ENCODE data around the gene ROCK1. TPM values are rescaled to one million over a fixed set of nuclear protein-coding genes. Genes with fewer than 3 reads are reported as not detected.

The ROCK1 gene
- total and polyA plus RNA-seq, 2 experiments from 2014 or later: 27.3 to 27.7 TPM

- no peaks in the 10 kb centered on the region for H3K9me3 ChIP-seq (ENCODE audit: low read depth)
- no peaks in the 10 kb centered on the region for H3K27me3 ChIP-seq
- no peak overlapping the region for H3K4me3 ChIP-seq
- no peak for DNase-seq (ENCODE audit: low read depth in 1 of 2, low spot score in 1 of 2)
- H3K27ac ChIP-seq: no peak overlapping the region
- peaks cover 3% of the 10 kb centered on the region for H3K36me3 ChIP-seq
- no peaks in the 10 kb centered on the region for H3K4me1 ChIP-seq (ENCODE audit: low read depth)
- TF ChIP-seq CTCF (IDR thresholded peaks at IDR 0.05; ENCODE audit: low read depth, low read length): no peak
Observed at GRCh38 chr18:20996418-20996817, 115.2 kb downstream of the ROCK1 start.

GRCh38 chr18:20988726-20989125, 122.9 kb downstream of the ROCK1 start:
- TF ChIP-seq CTCF (IDR thresholded peaks at IDR 0.05; ENCODE audit: low read depth, low read length): no peak
- no peak overlapping the region for H3K27ac ChIP-seq
- H3K4me3 ChIP-seq: no peak overlapping the region
- no peaks in the 10 kb centered on the region for H3K9me3 ChIP-seq (ENCODE audit: low read depth)
- no peaks in the 10 kb centered on the region for H3K27me3 ChIP-seq
- peaks cover 31% of the 10 kb centered on the region for H3K36me3 ChIP-seq
- no peaks in the 10 kb centered on the region for H3K4me1 ChIP-seq (ENCODE audit: low read depth)
- DNase-seq (ENCODE audit: low read depth in 1 of 2, low spot score in 1 of 2): no peak

GRCh38 chr18:20975077-20975476, 136.5 kb downstream of the ROCK1 start:
- H3K4me3 ChIP-seq: no peak overlapping the region
- H3K9me3 ChIP-seq (ENCODE audit: low read depth): no peaks in the 10 kb centered on the region
- DNase-seq (ENCODE audit: low read depth in 1 of 2, low spot score in 1 of 2): no peak
- TF ChIP-seq CTCF (IDR thresholded peaks at IDR 0.05; ENCODE audit: low read depth, low read length): no peak
- no peaks in the 10 kb centered on the region for H3K27me3 ChIP-seq
- no peak overlapping the region for H3K27ac ChIP-seq
- no peaks in the 10 kb centered on the region for H3K4me1 ChIP-seq (ENCODE audit: low read depth)
- H3K36me3 ChIP-seq: peaks cover 27% of the 10 kb centered on the region

- Histone ChIP-seq H3K27me3 (no peaks in the 10 kb centered on the region), H3K36me3 (peaks cover 33% of the 10 kb centered on the region), H3K9me3 (ENCODE audit: low read depth) (no peaks in the 10 kb centered on the region), H3K4me3 (no peak overlapping the region), H3K4me1 (ENCODE audit: low read depth) (no peaks in the 10 kb centered on the region), H3K27ac (no peak overlapping the region)
- DNase-seq (ENCODE audit: low read depth in 1 of 2, low spot score in 1 of 2): peak; percentile 7 to 51
- TF ChIP-seq CTCF (IDR thresholded peaks at IDR 0.05; ENCODE audit: low read depth, low read length): peak; percentile 58
Observed at GRCh38 chr18:20971886-20972267, 139.7 kb downstream of the ROCK1 start.

- Histone ChIP-seq H3K36me3 (peaks cover 41% of the 10 kb centered on the region), H3K27me3 (no peaks in the 10 kb centered on the region), H3K4me1 (ENCODE audit: low read depth) (no peaks in the 10 kb centered on the region), H3K4me3 (no peak overlapping the region), H3K27ac (no peak overlapping the region), H3K9me3 (ENCODE audit: low read depth) (no peaks in the 10 kb centered on the region)
- TF ChIP-seq CTCF (IDR thresholded peaks at IDR 0.05; ENCODE audit: low read depth, low read length): no peak
- DNase-seq (ENCODE audit: low read depth in 1 of 2, low spot score in 1 of 2): no peak
Observed at GRCh38 chr18:20966795-20967194, 144.8 kb downstream of the ROCK1 start.

- H3K9me3 ChIP-seq (ENCODE audit: low read depth): no peaks in the 10 kb centered on the region
- no peaks in the 10 kb centered on the region for H3K27me3 ChIP-seq
- no peak for TF ChIP-seq CTCF (IDR thresholded peaks at IDR 0.05; ENCODE audit: low read depth, low read length)
Observed at GRCh38 chr18:20963027-20963426, 148.6 kb downstream of the ROCK1 start.

More at GRCh38 chr18:20963027-20963426, 148.6 kb downstream of the ROCK1 start:
- Histone ChIP-seq H3K36me3 (peaks cover 15% of the 10 kb centered on the region), H3K4me3 (no peak overlapping the region), H3K4me1 (ENCODE audit: low read depth) (no peaks in the 10 kb centered on the region), H3K27ac (no peak overlapping the region)
- no peak for DNase-seq (ENCODE audit: low read depth in 1 of 2, low spot score in 1 of 2)
